HEK293T (cell line): Measurements from ENCODE around the gene CD82.

Experiments used
- ARNT ChIP-seq: fragments of 450-650 bp; IDR thresholded peaks from 2 replicates; pipeline ENCODE4 v1.6.1; 2017; ENCODE audit warnings: mild to moderate bottlenecking
- BHLHE40 ChIP-seq: fragments of 450-650 bp; IDR thresholded peaks from 2 replicates; pipeline ENCODE4 v1.6.1; 2016; ENCODE audit warnings: mild to moderate bottlenecking, moderate library complexity, borderline replicate concordance
- CTBP1 ChIP-seq: fragments of 450-650 bp; IDR thresholded peaks from 2 replicates; pipeline ENCODE4 v1.6.1; 2016; ENCODE audit warnings: borderline replicate concordance
- ELF4 ChIP-seq: fragments of 450-650 bp; IDR thresholded peaks from 2 replicates; pipeline ENCODE4 v1.6.1; 2017; ENCODE audit warnings: antibody characterized with exemption
- FOXA1 ChIP-seq: fragments of 450-650 bp; IDR thresholded peaks from 2 replicates; pipeline ENCODE4 v1.6.1; 2016; ENCODE audit warnings: mild to moderate bottlenecking
- FOXK2 ChIP-seq: fragments of 450-650 bp; IDR thresholded peaks from 2 replicates; pipeline ENCODE4 v1.6.1; 2016; ENCODE audit warnings: mild to moderate bottlenecking
- FOXM1 ChIP-seq: fragments of 450-650 bp; IDR thresholded peaks from 2 replicates; pipeline ENCODE4 v1.6.1; 2017; ENCODE audit warnings: mild to moderate bottlenecking, borderline replicate concordance
- LEF1 ChIP-seq: fragments of 450-650 bp; IDR thresholded peaks from 2 replicates; pipeline ENCODE4 v1.6.1; 2017; ENCODE audit warnings: mild to moderate bottlenecking, borderline replicate concordance
- NFRKB ChIP-seq: fragments of 450-650 bp; IDR thresholded peaks from 2 replicates; pipeline ENCODE4 v1.6.1; 2016; ENCODE audit warnings: mild to moderate bottlenecking, moderate library complexity
- SP1 ChIP-seq: fragments of 450-650 bp; IDR thresholded peaks from 2 replicates; pipeline ENCODE4 v1.6.1; 2017
- SUZ12 ChIP-seq: fragments of 450-650 bp; IDR thresholded peaks from 2 replicates; pipeline ENCODE4 v1.6.1; 2016; ENCODE audit warnings: mild to moderate bottlenecking
- TARDBP ChIP-seq: fragments of 450-650 bp; IDR thresholded peaks from 2 replicates; pipeline ENCODE4 v1.6.1; 2016
- ZNF384 ChIP-seq: fragments of 450-650 bp; IDR thresholded peaks from 2 replicates; pipeline ENCODE4 v1.6.1; 2016
- TF ChIP-seq, protein P1 (sequence below): fragments of 450-650 bp; IDR thresholded peaks from 2 replicates; pipeline ENCODE4 v1.6.1; 2016

DNA sequence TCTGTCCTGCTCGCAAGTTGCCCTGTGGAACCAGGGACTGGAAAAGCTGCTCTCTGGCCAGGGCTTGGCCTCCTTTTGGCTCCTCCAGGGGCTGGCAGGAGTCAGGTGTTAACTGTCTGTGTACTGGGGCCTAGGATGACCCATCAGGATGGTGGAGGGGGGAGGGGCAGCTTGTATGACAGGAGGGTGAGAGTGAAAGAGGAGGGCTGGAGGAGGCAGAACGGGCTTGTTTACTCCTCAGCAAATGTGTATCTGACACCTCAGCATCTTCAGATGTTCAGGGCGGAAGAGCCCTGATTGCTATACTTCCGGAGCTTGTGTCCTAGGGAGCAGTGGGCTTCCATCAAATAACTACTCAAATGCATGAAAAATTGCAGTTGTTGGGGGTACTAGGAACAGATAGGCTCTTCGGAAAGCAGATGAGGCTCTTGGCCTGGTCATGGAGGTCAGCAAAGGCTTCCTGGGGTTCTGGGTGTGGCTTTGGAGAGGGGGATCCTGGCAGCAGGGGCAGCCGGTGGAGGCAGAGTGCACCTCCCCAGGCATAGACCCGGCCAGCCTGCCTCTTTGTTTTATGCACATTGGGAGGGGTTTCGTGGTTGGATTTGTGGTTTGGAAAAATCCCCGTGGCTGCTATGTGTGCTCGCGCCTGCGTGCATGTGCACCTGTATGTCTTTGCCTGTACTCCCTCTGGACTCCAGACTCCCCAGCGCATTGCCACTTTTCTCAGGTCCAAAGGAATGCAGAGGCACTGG is 31.2 kb downstream of the CD82 start:
- TF ChIP-seq TARDBP, result no peak
- TF ChIP-seq ZNF384, result no peak
- no peak for TF ChIP-seq FOXA1
- no peak for TF ChIP-seq FOXK2
- TF ChIP-seq, protein P1, sequence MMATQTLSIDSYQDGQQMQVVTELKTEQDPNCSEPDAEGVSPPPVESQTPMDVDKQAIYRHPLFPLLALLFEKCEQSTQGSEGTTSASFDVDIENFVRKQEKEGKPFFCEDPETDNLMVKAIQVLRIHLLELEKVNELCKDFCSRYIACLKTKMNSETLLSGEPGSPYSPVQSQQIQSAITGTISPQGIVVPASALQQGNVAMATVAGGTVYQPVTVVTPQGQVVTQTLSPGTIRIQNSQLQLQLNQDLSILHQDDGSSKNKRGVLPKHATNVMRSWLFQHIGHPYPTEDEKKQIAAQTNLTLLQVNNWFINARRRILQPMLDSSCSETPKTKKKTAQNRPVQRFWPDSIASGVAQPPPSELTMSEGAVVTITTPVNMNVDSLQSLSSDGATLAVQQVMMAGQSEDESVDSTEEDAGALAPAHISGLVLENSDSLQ, result no peak
- no peak for TF ChIP-seq ELF4
- no peak for TF ChIP-seq SP1
- TF ChIP-seq CTBP1, result no peak
- TF ChIP-seq LEF1, result no peak
- TF ChIP-seq FOXM1, result no peak
- TF ChIP-seq SUZ12, result no peak
- no peak for TF ChIP-seq ARNT
- no peak for TF ChIP-seq NFRKB
- TF ChIP-seq BHLHE40, result no peak
